Measurements from ENCODE around the gene PRPF38B.
A peak's percentile ranks its signal among the peaks of the same experiment; 100 is the strongest.

The PRPF38B gene

DNA sequence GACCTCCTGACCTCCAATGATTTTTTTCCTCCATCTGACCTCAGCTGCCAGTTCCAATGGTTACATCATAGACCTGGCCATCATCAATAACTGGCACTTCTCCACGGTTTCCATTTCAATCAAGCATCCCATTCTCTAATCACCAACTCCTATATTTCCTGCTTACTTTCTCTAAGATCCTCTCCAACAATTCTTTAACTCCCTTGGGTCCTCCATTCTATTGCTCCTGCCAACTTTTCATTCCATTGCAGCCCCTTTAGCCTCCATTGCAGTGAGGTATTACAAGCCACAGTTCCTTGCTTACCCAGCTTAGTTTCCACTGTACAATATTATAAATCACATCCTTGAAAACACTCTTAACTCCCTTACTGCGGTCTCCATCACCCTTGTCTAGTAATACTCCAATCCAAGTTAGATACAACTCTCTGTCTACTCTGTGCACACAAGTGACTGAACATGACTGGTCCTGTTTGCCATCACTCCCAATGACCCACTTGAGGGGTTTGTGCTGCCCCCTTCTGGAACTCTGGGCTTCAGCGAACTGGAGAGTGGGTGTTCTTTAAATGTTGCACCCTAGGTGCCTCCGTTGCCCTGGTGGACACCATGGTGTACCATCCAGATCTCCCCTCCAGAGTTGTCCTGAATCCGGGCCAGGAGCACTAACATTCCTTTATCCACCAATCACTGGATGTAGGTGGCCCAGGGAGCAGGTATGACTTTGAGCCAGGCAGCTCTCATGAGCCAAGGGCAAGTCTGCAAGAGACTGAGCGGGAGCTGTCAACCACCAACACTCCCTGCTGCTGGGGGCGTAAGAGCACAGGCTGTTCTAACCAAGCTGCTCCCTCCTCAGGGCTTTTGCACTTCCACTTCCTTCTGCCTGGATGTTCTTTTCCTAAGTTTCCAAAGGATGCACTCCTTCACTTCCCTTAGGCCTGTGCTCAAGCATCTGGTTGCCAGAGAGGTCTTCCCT lies 16.9 kb downstream of the PRPF38B start:
- H3K4me3 ChIP-seq (ENCODE audit: low read depth in 1 of 2, low read length in 2 of 2) = no peak overlapping the region
- H3K36me3 ChIP-seq (ENCODE audit: control insufficient read depth in 1 of 2, insufficient read depth in 2 of 2, low read length in 2 of 2) = no peaks in the 10 kb centered on the region

DNA sequence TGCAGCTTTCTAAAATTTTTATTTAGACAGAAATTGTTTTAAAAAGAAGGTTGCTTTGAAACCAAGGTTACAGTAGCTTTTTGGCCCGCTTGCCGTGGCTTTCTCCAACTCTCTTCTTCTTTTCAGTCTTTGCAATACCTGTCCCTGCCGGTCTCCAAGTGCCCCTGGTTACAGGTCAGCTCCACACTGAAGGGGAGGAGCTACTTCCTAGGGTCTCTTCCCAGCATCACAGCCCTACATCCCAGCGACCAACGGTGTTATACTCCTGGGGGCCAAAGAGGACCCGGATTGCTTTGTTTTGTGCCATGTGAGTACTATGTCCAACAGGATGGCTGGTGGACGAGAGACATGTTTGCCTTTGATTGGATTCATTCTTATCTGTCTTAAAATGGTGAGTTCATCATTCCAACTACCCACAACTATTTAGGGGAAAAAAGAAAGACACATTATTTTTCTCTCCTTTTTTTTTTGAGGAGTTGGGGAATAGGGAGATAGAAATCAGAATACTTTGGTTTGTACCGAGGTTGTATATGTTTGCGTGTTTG lies 20.6 kb downstream of the PRPF38B start, which contains the start of gene FNDC7:
TSS of gene FNDC7 (plus strand) at position 303 of the 545 bp plus-strand sequence. CDS start at position 329, 26 bp downstream.
- Histone ChIP-seq H3K9me3 (ENCODE audit: control insufficient read depth in 1 of 2, low read length in 2 of 2) (no peaks in the 10 kb centered on the region), H3K4me3 (ENCODE audit: low read depth in 1 of 2, low read length in 2 of 2) (no peak within 1 kb of the TSS), H3K27me3 (ENCODE audit: low read depth, low read length) (no peaks in the 10 kb centered on the region), H3K36me3 (ENCODE audit: control insufficient read depth in 1 of 2, insufficient read depth in 2 of 2, low read length in 2 of 2) (no peaks in the 10 kb centered on the region), H3K4me1 (ENCODE audit: control insufficient read depth in 1 of 2, insufficient read depth in 2 of 2, low read length in 2 of 2) (no peaks in the 10 kb centered on the region), H3K27ac (ENCODE audit: low read length) (no peak within 1 kb of the TSS)

More for the DNA sequence above, 16.9 kb downstream of the PRPF38B start:
- no peaks in the 10 kb centered on the region for H3K9me3 ChIP-seq (ENCODE audit: control insufficient read depth in 1 of 2, low read length in 2 of 2)
- peaks cover 0 to 9% of the 10 kb centered on the region in 2 donors for H3K4me1 ChIP-seq (ENCODE audit: control insufficient read depth in 1 of 2, insufficient read depth in 2 of 2, low read length in 2 of 2)
- H3K27ac ChIP-seq (ENCODE audit: low read length) = no peak overlapping the region
- H3K27me3 ChIP-seq (ENCODE audit: low read depth, low read length) = no peaks in the 10 kb centered on the region

DNA sequence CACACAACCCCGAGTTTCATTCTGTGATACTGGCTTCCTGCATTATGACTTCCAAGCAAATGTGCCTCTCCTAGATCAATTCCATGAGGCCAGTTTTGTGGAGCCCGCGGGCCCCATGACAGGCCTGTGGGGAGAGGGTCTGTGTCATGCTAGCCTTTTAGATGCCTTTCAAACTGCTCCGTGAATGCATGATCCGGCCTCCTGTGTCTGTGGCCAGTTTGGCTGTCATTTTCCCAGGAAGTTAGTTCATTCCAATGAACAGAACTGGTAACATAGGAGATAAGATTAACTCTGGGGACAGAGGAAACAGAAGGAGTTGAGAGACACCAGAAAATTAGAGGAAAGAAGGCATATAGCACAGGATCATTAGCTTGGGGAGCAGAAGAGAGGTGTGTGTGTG lies 23.8 kb downstream of the PRPF38B start:
- no peak overlapping the region for H3K27ac ChIP-seq (ENCODE audit: low read length)
- no peaks in the 10 kb centered on the region for H3K4me1 ChIP-seq (ENCODE audit: control insufficient read depth in 1 of 2, insufficient read depth in 2 of 2, low read length in 2 of 2)
- H3K36me3 ChIP-seq (ENCODE audit: control insufficient read depth in 1 of 2, insufficient read depth in 2 of 2, low read length in 2 of 2) = peaks cover 0 to 3% of the 10 kb centered on the region in 2 donors
- H3K9me3 ChIP-seq (ENCODE audit: control insufficient read depth in 1 of 2, low read length in 2 of 2) = no peaks in the 10 kb centered on the region
- no peak overlapping the region for H3K4me3 ChIP-seq (ENCODE audit: low read depth in 1 of 2, low read length in 2 of 2)
- H3K27me3 ChIP-seq (ENCODE audit: low read depth, low read length) = no peaks in the 10 kb centered on the region

DNA sequence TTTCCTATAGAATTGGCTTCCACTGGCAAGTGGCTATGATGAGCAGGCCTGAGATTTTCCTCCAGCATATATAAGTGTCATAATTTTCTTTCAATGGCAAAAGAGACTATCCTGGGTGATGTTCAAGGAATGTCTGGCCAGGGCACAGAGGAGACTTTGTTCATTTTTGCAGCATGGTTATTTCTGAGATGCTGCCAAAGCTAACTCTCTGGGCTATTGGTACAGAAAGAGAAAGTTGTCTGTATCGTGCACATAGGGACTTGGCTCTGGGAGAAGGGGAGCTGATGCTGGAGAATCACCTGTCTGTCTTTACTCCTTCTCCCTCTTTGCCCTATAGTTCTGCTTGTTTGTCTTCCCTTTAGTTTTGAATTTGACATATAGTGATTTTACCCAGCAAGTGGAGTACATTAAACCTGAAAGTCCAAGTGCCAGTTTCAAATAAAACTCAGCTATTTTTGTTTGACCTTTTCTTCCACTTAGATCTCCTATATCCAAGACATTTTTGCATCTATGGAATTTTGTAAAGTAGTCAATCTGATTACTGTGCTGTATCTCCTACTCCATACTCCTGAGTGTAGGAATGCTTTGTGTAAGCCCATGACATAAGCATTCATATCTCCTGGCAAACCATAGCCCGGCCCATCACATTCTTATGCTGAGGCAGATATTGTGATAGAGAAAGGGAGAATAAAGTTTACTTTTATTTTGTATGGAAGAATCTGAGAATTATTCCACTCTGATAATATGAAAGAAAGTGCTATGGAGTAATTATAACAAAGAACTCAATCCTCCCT lies 24.5 kb downstream of the PRPF38B start:
- Histone ChIP-seq H3K27ac (ENCODE audit: low read length) (no peak overlapping the region), H3K27me3 (ENCODE audit: low read depth, low read length) (no peaks in the 10 kb centered on the region), H3K4me1 (ENCODE audit: control insufficient read depth in 1 of 2, insufficient read depth in 2 of 2, low read length in 2 of 2) (no peaks in the 10 kb centered on the region), H3K9me3 (ENCODE audit: control insufficient read depth in 1 of 2, low read length in 2 of 2) (no peaks in the 10 kb centered on the region), H3K4me3 (ENCODE audit: low read depth in 1 of 2, low read length in 2 of 2) (no peak overlapping the region), H3K36me3 (ENCODE audit: control insufficient read depth in 1 of 2, insufficient read depth in 2 of 2, low read length in 2 of 2) (peaks cover 0 to 3% of the 10 kb centered on the region in 2 donors)

DNA sequence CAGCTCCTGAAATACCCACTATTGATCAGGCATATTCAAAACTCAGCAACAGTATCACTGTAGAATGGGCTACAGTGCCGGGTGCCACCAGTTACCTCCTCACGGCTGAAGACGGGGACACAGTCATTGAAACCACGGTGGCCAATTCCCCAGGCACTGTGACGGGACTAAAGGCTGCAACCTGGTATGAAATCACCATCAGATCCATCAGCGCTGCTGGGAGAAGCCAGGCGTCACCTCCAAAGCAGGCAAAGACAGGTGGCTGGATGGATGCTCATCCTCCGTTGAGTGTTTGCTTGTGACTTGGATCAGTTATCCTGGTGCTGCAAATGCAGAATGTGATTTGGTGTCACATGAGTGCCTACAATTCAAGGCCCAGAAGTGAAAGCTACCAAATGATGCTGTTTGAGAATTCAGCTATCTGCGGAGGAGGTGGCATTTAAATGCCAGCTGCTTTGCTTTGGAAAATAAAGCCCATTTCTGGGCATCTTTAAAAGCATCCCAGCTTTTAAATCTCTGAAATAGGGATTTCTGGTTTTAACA lies 25.7 kb downstream of the PRPF38B start:
- Histone ChIP-seq H3K27ac (ENCODE audit: low read length) (no peak overlapping the region), H3K4me3 (ENCODE audit: low read depth in 1 of 2, low read length in 2 of 2) (no peak overlapping the region), H3K36me3 (ENCODE audit: control insufficient read depth in 1 of 2, insufficient read depth in 2 of 2, low read length in 2 of 2) (peaks cover 0 to 3% of the 10 kb centered on the region in 2 donors)

DNA sequence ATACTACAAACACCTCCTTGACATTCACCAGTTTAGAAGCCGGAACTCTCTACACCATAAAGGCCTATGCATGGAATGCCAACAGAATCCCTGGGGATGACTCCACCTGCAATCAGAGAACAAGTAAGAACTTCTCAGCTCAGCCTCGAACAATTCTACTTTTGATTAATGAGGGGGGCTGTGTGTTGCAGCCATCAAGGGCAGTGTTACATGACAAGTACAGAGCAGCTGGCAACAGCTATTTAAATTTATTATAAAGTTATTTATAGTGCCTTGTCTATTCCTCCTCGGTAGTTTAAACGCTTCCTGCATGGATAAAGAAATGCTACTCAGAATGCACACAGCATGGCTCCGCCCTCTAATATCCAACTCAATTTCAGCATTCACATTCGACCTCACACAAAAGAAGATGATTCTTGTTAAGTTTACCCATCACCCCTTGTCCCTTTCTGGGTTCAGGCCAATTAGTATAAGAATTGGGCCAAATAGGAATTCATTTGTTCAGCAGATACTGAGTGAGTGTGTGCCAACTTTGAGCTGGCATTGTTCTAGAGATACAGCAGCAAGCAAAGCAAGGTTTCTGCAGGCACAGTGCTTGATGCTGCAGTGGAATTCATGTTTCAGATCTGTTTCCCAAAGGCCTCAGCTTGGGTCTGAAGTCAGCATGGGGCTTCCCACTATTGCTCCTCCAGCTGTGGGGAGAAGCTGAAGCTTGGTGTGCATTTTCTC lies 27.0 kb downstream of the PRPF38B start:
- Histone ChIP-seq H3K9me3 (ENCODE audit: control insufficient read depth in 1 of 2, low read length in 2 of 2) (no peaks in the 10 kb centered on the region), H3K36me3 (ENCODE audit: control insufficient read depth in 1 of 2, insufficient read depth in 2 of 2, low read length in 2 of 2) (peaks cover 0 to 3% of the 10 kb centered on the region in 2 donors), H3K27me3 (ENCODE audit: low read depth, low read length) (no peaks in the 10 kb centered on the region), H3K4me3 (ENCODE audit: low read depth in 1 of 2, low read length in 2 of 2) (no peak overlapping the region), H3K27ac (ENCODE audit: low read length) (no peak overlapping the region), H3K4me1 (ENCODE audit: control insufficient read depth in 1 of 2, insufficient read depth in 2 of 2, low read length in 2 of 2) (no peaks in the 10 kb centered on the region)

More for the DNA sequence above, 25.7 kb downstream of the PRPF38B start:
- no peaks in the 10 kb centered on the region for H3K27me3 ChIP-seq (ENCODE audit: low read depth, low read length)
- H3K9me3 ChIP-seq (ENCODE audit: control insufficient read depth in 1 of 2, low read length in 2 of 2) = no peaks in the 10 kb centered on the region
- H3K4me1 ChIP-seq (ENCODE audit: control insufficient read depth in 1 of 2, insufficient read depth in 2 of 2, low read length in 2 of 2) = no peaks in the 10 kb centered on the region

DNA sequence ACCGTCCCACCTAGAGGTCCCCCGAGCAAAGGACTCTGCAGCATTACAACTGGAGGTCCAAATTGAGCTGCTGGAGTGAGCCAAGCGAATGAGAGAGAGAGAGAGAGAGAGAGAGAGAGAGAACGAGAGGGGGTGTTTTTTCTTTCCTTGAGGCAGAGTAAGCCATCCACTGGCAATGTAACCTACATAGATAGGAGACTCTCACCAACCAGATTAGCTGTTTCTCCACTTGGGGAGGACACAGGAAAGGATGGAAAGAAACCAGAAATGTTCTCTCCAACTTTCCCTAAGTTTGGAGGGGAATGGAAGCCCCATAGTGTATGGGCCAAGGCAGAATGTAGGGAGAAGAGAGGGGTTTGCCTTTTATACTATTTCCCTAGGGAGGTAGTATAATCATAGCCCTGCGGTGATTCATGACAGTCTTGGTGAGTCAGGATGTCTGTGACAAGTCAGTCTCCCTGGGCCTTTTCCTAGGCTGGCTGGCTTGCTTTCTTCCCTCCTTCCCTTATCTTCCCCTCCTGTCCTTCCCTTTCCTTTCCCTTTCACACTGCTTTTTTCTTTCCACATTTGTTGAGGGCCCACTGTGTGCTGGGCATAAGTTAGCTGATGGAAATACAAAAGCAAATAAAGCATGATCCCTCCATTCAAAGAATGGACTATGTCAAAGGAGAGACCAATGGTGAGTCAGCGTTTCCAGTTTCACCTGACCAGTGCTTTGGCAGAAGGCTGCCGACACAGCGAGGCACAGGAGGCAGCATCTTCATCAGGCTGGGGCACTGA lies 27.7 kb downstream of the PRPF38B start:
- Histone ChIP-seq H3K4me3 (ENCODE audit: low read depth in 1 of 2, low read length in 2 of 2) (no peak overlapping the region), H3K9me3 (ENCODE audit: control insufficient read depth in 1 of 2, low read length in 2 of 2) (no peaks in the 10 kb centered on the region), H3K27ac (ENCODE audit: low read length) (no peak overlapping the region), H3K36me3 (ENCODE audit: control insufficient read depth in 1 of 2, insufficient read depth in 2 of 2, low read length in 2 of 2) (peaks cover 0 to 3% of the 10 kb centered on the region in 2 donors), H3K4me1 (ENCODE audit: control insufficient read depth in 1 of 2, insufficient read depth in 2 of 2, low read length in 2 of 2) (no peaks in the 10 kb centered on the region), H3K27me3 (ENCODE audit: low read depth, low read length) (no peaks in the 10 kb centered on the region)

DNA sequence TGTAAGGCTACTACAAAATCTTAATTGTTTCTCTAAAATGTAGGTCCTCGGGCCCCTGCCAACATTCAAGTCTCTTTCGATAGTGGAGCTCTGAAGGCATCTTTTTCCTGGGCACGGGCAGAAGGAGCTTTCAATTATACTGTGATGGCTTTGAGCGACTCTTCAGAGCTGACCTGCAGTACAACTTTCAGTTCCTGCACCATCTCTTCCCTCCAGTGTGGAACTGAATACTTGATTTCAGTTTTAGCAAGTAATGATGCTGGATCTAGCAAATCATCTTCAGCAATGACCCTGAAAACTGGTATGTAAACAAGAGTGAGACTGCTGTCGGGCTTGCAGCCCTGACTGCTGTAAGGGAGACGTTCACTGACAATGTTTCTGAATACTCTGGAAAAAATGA lies 30.2 kb downstream of the PRPF38B start:
- no peak overlapping the region for H3K27ac ChIP-seq (ENCODE audit: low read length)
- H3K4me3 ChIP-seq (ENCODE audit: low read depth in 1 of 2, low read length in 2 of 2) = peak overlapping the region in 1 of 2 donors; percentile 25

DNA sequence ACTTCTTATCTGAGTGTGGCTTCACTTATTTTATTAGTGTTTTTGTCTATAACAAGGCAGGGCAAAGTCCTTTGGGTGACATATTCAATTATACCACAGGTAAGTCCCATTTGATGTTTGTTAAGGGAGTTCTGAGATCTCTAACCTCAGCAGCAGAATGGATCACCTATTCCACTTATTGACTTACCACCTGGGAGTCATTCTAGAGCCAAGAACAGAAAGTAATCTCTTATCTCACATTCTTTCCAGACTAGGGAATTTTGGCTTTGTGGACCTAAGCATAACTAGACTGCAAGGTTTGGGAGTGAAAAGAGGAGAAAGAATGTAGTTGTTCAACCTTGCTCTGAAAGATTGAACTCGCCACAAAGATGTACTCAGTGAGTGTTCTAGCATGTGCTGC lies 33.8 kb downstream of the PRPF38B start:
- H3K4me1 ChIP-seq (ENCODE audit: control insufficient read depth in 1 of 2, insufficient read depth in 2 of 2, low read length in 2 of 2) = no peaks in the 10 kb centered on the region
- H3K4me3 ChIP-seq (ENCODE audit: low read depth in 1 of 2, low read length in 2 of 2) = no peak overlapping the region
- no peak overlapping the region for H3K27ac ChIP-seq (ENCODE audit: low read length)
- no peaks in the 10 kb centered on the region for H3K9me3 ChIP-seq (ENCODE audit: control insufficient read depth in 1 of 2, low read length in 2 of 2)
- no peaks in the 10 kb centered on the region for H3K27me3 ChIP-seq (ENCODE audit: low read depth, low read length)
- no peaks in the 10 kb centered on the region for H3K36me3 ChIP-seq (ENCODE audit: control insufficient read depth in 1 of 2, insufficient read depth in 2 of 2, low read length in 2 of 2)

More for the DNA sequence above, 30.2 kb downstream of the PRPF38B start:
- Histone ChIP-seq H3K4me1 (ENCODE audit: control insufficient read depth in 1 of 2, insufficient read depth in 2 of 2, low read length in 2 of 2) (no peaks in the 10 kb centered on the region), H3K27me3 (ENCODE audit: low read depth, low read length) (no peaks in the 10 kb centered on the region), H3K36me3 (ENCODE audit: control insufficient read depth in 1 of 2, insufficient read depth in 2 of 2, low read length in 2 of 2) (peaks cover 0 to 3% of the 10 kb centered on the region in 2 donors), H3K9me3 (ENCODE audit: control insufficient read depth in 1 of 2, low read length in 2 of 2) (no peaks in the 10 kb centered on the region)

DNA sequence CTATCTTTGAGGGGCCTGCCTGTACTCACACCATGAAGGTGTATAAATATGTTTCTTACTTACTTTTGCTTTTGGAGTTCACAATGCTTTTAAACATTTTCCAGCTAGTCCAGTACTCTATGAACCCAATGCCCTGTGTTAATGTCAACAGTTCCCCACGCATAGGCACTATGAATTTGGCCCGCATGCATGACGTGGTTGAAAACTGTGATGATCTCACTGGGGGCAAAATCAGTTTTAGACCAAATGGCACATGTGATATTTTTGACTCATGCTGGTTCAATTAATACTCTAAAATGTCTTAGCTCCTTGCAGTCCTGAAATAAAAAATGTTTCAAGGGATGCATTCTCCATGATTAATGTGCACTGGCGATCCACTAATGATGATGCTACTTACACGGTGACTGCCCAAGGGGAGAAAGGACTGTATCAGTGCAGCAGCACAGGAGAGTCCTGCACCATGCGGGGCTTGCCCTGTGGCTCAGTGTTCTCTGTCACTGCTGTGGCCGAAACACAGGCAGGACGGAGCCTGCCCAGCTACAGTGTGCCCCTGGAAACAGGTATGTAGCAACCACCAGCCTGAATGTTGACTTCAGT lies 36.3 kb downstream of the PRPF38B start:
- Histone ChIP-seq H3K36me3 (ENCODE audit: control insufficient read depth in 1 of 2, insufficient read depth in 2 of 2, low read length in 2 of 2) (no peaks in the 10 kb centered on the region), H3K4me3 (ENCODE audit: low read depth in 1 of 2, low read length in 2 of 2) (no peak overlapping the region), H3K27ac (ENCODE audit: low read length) (no peak overlapping the region), H3K9me3 (ENCODE audit: control insufficient read depth in 1 of 2, low read length in 2 of 2) (no peaks in the 10 kb centered on the region), H3K27me3 (ENCODE audit: low read depth, low read length) (no peaks in the 10 kb centered on the region), H3K4me1 (ENCODE audit: control insufficient read depth in 1 of 2, insufficient read depth in 2 of 2, low read length in 2 of 2) (no peaks in the 10 kb centered on the region)
